GM19397 (cell line): Measurements from ENCODE around the gene SORBS2.

ENCODE experiments used
- ATAC-seq: cut with Tn5 transposase; IDR thresholded peaks from one replicate; pipeline ENCODE4 v1.9.1; 2021; ENCODE audit warnings: mild to moderate bottlenecking, moderate library complexity; ENCODE audit not compliant: unreplicated experiment

SORBS2 gene

DNA sequence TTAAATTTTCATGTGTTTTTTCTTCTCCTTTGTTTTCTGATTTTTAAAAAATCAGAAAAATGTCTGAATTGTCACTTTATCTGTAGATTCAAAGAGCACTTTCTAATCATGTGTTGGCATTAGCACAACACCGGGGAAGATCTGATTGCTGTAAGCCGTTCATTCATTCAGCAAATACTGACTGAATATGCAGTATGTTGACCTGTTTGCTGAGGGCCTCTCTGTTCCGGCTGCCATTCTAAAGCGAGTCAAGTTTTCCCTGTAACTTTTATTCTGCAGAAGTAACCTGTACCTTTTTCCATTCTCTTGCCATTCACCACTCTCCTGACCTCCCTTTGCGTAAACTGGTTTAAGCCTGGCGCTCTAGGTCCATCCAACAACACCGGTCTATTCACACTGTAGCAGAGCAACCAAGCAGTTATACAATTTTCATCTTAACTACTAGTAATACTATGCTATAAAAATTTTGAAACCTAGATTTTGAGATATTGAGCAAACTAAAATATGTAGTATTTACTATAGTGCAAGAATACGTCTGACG is 6.7 kb downstream of the SORBS2 start:
- ATAC-seq = no peak

DNA sequence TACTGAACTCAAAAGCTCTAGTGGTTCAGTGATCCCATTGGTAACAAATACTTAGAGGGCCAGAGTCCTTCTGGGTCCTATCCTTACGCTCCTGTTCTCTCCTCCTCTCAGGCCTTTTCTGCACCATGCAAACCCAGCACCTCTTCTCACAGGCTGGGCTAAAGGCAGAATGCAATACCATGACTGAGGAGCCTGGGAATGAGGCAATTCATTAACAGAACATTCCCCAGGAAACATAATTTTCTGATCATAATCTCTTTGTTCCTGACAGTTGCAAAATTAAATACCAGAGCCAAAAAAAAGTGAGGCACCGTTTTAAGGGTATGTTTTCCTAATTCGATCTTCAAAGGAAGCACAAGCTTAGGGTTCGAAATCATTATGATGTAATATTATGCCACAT is 9.0 kb downstream of the SORBS2 start:
- ATAC-seq = no peak

GRCh38 chr4:185801471-185801870 is 10.5 kb downstream of the SORBS2 start:
- no peak for ATAC-seq

- ATAC-seq = no peak
These were observed 11.6 kb downstream of the SORBS2 start for GRCh38 chr4:185800266-185800945.

DNA sequence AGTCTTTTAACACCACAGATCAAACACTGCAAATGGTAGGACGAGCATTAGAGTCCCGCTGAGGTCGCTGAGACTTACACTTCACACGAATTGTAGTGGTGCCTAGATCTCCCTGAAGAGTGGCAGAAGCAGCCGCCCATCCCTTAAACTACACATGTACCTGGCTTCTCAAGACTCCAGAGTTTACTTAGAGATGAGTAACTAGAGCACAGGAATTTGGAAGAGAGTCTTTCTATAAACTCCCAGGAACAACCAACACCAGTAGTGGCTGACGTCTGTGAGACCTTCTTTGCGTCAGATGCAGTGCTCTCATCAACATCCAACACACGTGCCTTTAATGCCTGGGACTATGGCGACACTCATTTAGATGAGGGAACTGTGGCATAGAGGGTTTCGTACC is 12.6 kb downstream of the SORBS2 start:
- no peak for ATAC-seq

- no peak for ATAC-seq
These were observed 14.2 kb downstream of the SORBS2 start for GRCh38 chr4:185797596-185798338.

- no peak for ATAC-seq
These were observed 15.0 kb downstream of the SORBS2 start for GRCh38 chr4:185797018-185797417.

DNA sequence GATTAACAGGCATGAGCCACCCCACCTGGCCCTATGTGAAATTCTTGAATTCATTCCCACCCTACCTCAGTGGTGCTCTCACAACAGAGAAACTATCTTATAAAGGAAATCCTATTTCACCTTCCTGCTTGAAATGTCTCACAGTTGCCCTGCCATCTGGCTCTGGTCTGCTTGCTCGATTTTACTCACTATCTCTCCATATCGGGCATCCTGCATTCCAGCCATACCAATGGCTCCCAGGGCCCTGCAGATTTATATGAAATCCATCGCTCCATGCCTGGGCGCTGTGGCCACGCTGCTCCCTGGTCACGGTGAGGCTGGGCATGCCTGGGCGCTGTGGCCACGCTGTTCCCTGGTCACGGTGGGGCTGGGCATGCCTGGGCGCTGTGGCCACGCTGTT is 15.8 kb downstream of the SORBS2 start:
- ATAC-seq = no peak

GRCh38 chr4:185794637-185795036 is 17.4 kb downstream of the SORBS2 start:
- ATAC-seq = no peak

- no peak for ATAC-seq
These were observed 18.3 kb downstream of the SORBS2 start for GRCh38 chr4:185793716-185794115.

DNA sequence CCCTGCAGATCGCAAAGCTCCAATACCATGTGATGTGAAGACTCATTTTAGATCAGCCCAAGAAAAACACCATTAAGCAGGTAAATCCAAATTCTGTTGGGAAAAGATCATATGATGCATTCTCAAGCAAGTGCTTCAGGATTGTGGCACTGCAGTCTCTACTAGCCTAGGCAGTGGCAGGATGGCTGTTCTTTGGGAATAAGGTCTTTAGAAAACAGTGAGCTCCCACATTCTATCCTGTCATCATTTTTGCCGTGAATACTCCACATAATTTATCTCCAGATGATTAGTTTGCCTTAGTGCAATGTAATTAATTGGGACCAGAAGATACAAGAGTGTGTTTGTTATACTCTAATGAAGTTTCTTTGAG is 18.9 kb downstream of the SORBS2 start:
- no peak for ATAC-seq

DNA sequence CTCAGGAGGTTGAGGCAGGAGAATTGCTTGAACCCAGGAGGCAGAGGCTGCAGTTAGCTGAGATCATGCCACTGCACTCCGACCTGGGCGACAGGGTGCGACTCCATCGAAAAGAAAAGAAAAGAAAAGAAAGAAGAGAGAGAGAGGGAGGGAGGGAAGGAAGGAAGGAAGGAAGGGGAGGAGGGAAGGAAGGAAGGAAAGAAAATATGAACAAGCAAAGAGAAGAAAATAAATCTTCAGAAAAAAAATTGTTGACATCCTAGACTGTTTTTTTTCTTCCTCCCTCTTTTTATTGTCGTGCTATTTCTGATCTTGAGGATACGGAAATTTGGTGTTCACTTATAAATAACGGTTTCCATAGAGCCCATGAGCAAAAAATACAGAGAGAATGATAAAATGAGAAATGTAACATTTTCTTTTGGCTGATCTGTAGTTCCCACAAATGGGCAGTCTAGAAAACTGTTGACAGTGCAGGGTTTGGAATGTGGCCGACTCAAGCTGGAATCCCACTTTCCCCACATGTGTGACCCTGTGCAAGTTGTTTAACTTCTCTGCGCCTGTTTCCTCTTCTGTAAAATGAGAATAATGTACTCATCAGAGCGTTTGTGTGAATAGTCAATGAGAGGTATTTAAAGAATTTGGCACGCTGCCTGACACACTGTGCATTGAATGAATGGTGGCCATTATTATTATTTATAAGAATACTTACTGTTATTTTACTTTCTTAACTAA is 19.4 kb downstream of the SORBS2 start:
- no peak for ATAC-seq

GRCh38 chr4:185787926-185788679 is 23.9 kb downstream of the SORBS2 start:
- no peak for ATAC-seq

- no peak for ATAC-seq
These were observed 25.6 kb downstream of the SORBS2 start for GRCh38 chr4:185786422-185786821.

GRCh38 chr4:185783574-185783973 is 28.4 kb downstream of the SORBS2 start:
- ATAC-seq = no peak

GRCh38 chr4:185782523-185782922 is 29.5 kb downstream of the SORBS2 start:
- ATAC-seq = no peak

GRCh38 chr4:185781555-185782215 is 30.3 kb downstream of the SORBS2 start:
- ATAC-seq = no peak

DNA sequence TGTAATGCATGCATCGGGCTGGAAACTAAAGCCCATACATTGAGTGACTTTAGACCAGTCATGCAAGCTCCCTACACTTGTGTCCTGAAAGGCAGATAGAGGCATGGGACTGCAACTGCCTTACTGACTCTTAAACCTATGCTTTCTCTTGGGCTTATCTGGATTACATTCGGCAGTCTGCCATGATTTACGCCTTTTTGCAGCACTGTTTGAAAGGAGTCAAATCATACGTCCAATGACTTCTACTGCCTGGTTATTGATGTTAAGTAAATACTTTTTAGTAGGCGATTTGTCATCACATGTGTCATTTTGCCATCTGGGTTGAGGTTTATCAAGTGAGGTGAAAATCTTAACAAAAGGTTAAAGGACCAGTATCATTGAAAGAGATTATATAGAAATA is 31.5 kb downstream of the SORBS2 start:
- no peak for ATAC-seq

DNA sequence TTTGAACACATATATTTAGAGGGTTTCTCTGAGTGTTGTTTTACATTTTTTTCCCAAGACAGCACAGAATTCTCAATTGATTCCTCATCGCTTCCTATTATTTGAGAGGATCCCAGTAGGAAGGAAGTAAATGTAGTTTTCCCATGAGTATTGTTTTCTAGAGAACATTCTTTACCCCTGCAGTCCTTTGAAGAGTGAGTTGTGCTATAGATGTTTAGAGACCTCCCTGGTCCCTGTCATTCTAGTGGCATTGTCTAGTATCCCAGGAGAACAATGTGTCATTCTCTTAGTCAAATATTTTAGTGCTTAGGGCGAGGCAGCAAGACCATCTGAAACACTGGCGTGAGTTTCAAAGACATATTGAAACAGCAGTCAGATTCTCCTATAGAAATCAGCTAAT is 32.5 kb downstream of the SORBS2 start:
- no peak for ATAC-seq

GRCh38 chr4:185778307-185778706 is 33.7 kb downstream of the SORBS2 start:
- no peak for ATAC-seq
